SK-N-SH treated with all-trans-retinoic acid at 6 μM for 48 hours (cell line): ENCODE data around the gene PDGFC.

Experiments used
- ATAC-seq: fragments of 200-7000 bp; cut with Tn5 transposase; 3 replicates; pipeline ENCODE4 v1.9.1; 2020; ENCODE audit warnings: mild to moderate bottlenecking, moderate library complexity
- ARNTL ChIP-seq: fragments of 450-650 bp; formaldehyde crosslinking; IDR thresholded peaks from 2 replicates; pipeline ENCODE4 v1.5.0; 2020; ENCODE audit warnings: low read depth, mild to moderate bottlenecking, moderate library complexity, borderline replicate concordance
- BACH2 ChIP-seq: fragments of 250-450 bp; sonication (Bioruptor Pico); IDR thresholded peaks from 2 replicates; pipeline ENCODE4 v1.9.0; 2021; ENCODE audit warnings: mild to moderate bottlenecking, borderline replicate concordance
- CREB5 ChIP-seq: fragments of 250-450 bp; sonication (Bioruptor Pico); IDR thresholded peaks from 2 replicates; pipeline ENCODE4 v1.5.1; 2020; ENCODE audit warnings: low read depth, mild to moderate bottlenecking, moderate library complexity
- CSDC2 ChIP-seq: fragments of 250-450 bp; sonication (Bioruptor Pico); IDR thresholded peaks from 2 replicates; pipeline ENCODE4 v1.5.0; 2020; ENCODE audit warnings: mild to moderate bottlenecking, moderate library complexity
- CSRNP3 ChIP-seq: fragments of 250-450 bp; sonication (Bioruptor Pico); IDR thresholded peaks from 2 replicates; pipeline ENCODE4 v1.5.1; 2021; ENCODE audit warnings: mild to moderate bottlenecking, moderate library complexity
- ESRRG ChIP-seq: fragments of 250-450 bp; sonication (Bioruptor Pico); IDR thresholded peaks from 2 replicates; pipeline ENCODE4 v1.6.1; 2021; ENCODE audit warnings: mild to moderate bottlenecking
- GLIS3 ChIP-seq: fragments of 250-450 bp; sonication (Bioruptor Pico); IDR thresholded peaks from 2 replicates; pipeline ENCODE4 v1.5.0; 2020; ENCODE audit warnings: mild to moderate bottlenecking, moderate library complexity
- OSR1 ChIP-seq: fragments of 250-450 bp; sonication (Bioruptor Pico); IDR thresholded peaks from 2 replicates; pipeline ENCODE4 v1.8.0; 2022; ENCODE audit warnings: moderate library complexity, mild to moderate bottlenecking, inconsistent platforms
- PATZ1 ChIP-seq: fragments of 250-450 bp; sonication (Bioruptor Pico); IDR thresholded peaks from 2 replicates; pipeline ENCODE4 v1.8.0; 2020; ENCODE audit warnings: mild to moderate bottlenecking, moderate library complexity, borderline replicate concordance
- POU6F1 ChIP-seq: fragments of 250-450 bp; sonication (Bioruptor Pico); IDR thresholded peaks from 2 replicates; pipeline ENCODE4 v1.8.0; 2021; ENCODE audit warnings: low read depth, mild to moderate bottlenecking, moderate library complexity, borderline replicate concordance
- PPARA ChIP-seq: fragments of 250-450 bp; sonication (Bioruptor Pico); IDR thresholded peaks from 2 replicates; pipeline ENCODE4 v1.5.0; 2020; ENCODE audit warnings: mild to moderate bottlenecking, borderline replicate concordance
- RARB ChIP-seq: fragments of 250-450 bp; sonication (Bioruptor Pico); IDR thresholded peaks from 2 replicates; pipeline ENCODE4 v1.8.0; 2021; ENCODE audit warnings: mild to moderate bottlenecking, moderate library complexity
- SNAI2 ChIP-seq: fragments of 250-450 bp; sonication (Bioruptor Pico); IDR thresholded peaks from 2 replicates; pipeline ENCODE4 v1.5.0; 2020; ENCODE audit warnings: mild to moderate bottlenecking, moderate library complexity
- TCF4 ChIP-seq: fragments of 250-450 bp; sonication (Bioruptor Pico); IDR thresholded peaks from 2 replicates; pipeline ENCODE4 v1.8.0; 2021; ENCODE audit warnings: mild to moderate bottlenecking, moderate library complexity, borderline replicate concordance
- TSHZ2 ChIP-seq: fragments of 250-450 bp; sonication (Bioruptor Pico); IDR thresholded peaks from 2 replicates; pipeline ENCODE4 v1.5.0; 2020; ENCODE audit warnings: mild to moderate bottlenecking, moderate library complexity
- ZC3H10 ChIP-seq: fragments of 250-450 bp; sonication (Bioruptor Pico); IDR thresholded peaks from 2 replicates; pipeline ENCODE4 v1.5.1; 2021; ENCODE audit warnings: mild to moderate bottlenecking, moderate library complexity
- ZFP3 ChIP-seq: fragments of 250-450 bp; sonication (Bioruptor Pico); IDR thresholded peaks from 2 replicates; pipeline ENCODE4 v1.5.0; 2020; ENCODE audit warnings: mild to moderate bottlenecking, moderate library complexity
- ZFP30 ChIP-seq: fragments of 450-650 bp; formaldehyde crosslinking; IDR thresholded peaks from 2 replicates; pipeline ENCODE4 v1.5.0; 2022; ENCODE audit warnings: mild to moderate bottlenecking, moderate library complexity
- ZNF565 ChIP-seq: fragments of 450-650 bp; formaldehyde crosslinking; conservative IDR thresholded peaks from 2 replicates; pipeline ENCODE4 v1.5.0; 2020; ENCODE audit warnings: low read depth, mild to moderate bottlenecking, moderate library complexity
- ZNF70 ChIP-seq: fragments of 450-650 bp; formaldehyde crosslinking; IDR thresholded peaks from 2 replicates; pipeline ENCODE4 v1.5.0; 2020; ENCODE audit warnings: mild to moderate bottlenecking, moderate library complexity
- ZNF8 ChIP-seq: fragments of 450-650 bp; formaldehyde crosslinking; IDR thresholded peaks from 2 replicates; pipeline ENCODE4 v1.5.0; 2020; ENCODE audit warnings: mild to moderate bottlenecking, moderate library complexity

The PDGFC gene

GRCh38 chr4:156954587-156954986 is 17.0 kb downstream of the PDGFC start:
- TF ChIP-seq GLIS3 (CRISPR knock-in tag) (no peak), ZC3H10 (CRISPR knock-in tag) (no peak), CSRNP3 (CRISPR knock-in tag) (no peak), ARNTL (CRISPR knock-in tag) (no peak), SNAI2 (CRISPR knock-in tag) (no peak), PPARA (CRISPR knock-in tag) (no peak), ZFP30 (no peak), ZNF565 (CRISPR knock-in tag) (no peak), ZNF8 (CRISPR knock-in tag) (no peak), BACH2 (no peak), CREB5 (CRISPR knock-in tag) (no peak), RARB (no peak)
- no peak for ATAC-seq

GRCh38 chr4:156953951-156954350 is 17.6 kb downstream of the PDGFC start:
- TF ChIP-seq ARNTL (CRISPR knock-in tag): no peak
- TF ChIP-seq CSRNP3 (CRISPR knock-in tag): no peak
- TF ChIP-seq CREB5 (CRISPR knock-in tag): no peak
- no peak for TF ChIP-seq PPARA (CRISPR knock-in tag)
- no peak for TF ChIP-seq BACH2
- TF ChIP-seq ZNF70 (CRISPR knock-in tag): no peak
- no peak for TF ChIP-seq RARB
- no peak for TF ChIP-seq ZFP3
- no peak for TF ChIP-seq POU6F1 (CRISPR knock-in tag)
- no peak for TF ChIP-seq OSR1 (CRISPR knock-in tag)
- TF ChIP-seq PATZ1 (CRISPR knock-in tag): no peak
- no peak for TF ChIP-seq ZFP30
- TF ChIP-seq GLIS3 (CRISPR knock-in tag): no peak
- no peak for TF ChIP-seq TCF4 (CRISPR knock-in tag)
- TF ChIP-seq ZC3H10 (CRISPR knock-in tag): no peak
- TF ChIP-seq CSDC2 (CRISPR knock-in tag): no peak
- no peak for TF ChIP-seq TSHZ2 (CRISPR knock-in tag)
- no peak for TF ChIP-seq SNAI2 (CRISPR knock-in tag)
- TF ChIP-seq ESRRG (CRISPR knock-in tag): no peak
- TF ChIP-seq, all 23 proteins: peak for 0

More at GRCh38 chr4:156953951-156954350, 17.6 kb downstream of the PDGFC start:
- ATAC-seq: no peak
